Nephron (organoid): Measurements from ENCODE around the gene KCNIP4.
A peak's percentile ranks its signal among the peaks of the same experiment; 100 is the strongest.

Experiments
- H3K27ac Mint-ChIP-seq, 3 experiments: 2 replicates each; pipeline ENCODE4 v1.8.0; 2020; ENCODE audit warnings: mixed read lengths in 3 of 3, mild to moderate bottlenecking in 2 of 3, moderate library complexity in 1 of 3
- H3K27me3 Mint-ChIP-seq: 2 replicates; pipeline ENCODE4 v1.8.0; 2021; ENCODE audit warnings: low read depth, mild to moderate bottlenecking, moderate library complexity, mixed read lengths
- H3K36me3 Mint-ChIP-seq: 2 replicates; pipeline ENCODE4 v1.8.0; 2020; ENCODE audit warnings: low read depth, mixed read lengths
- H3K4me1 Mint-ChIP-seq: 2 replicates; pipeline ENCODE4 v1.8.0; 2020; ENCODE audit warnings: mixed read lengths
- H3K4me3 Mint-ChIP-seq, 3 experiments: 2 replicates each; pipeline ENCODE4 v1.8.0; 2020; ENCODE audit warnings: mild to moderate bottlenecking in 3 of 3, mixed read lengths in 3 of 3, moderate library complexity in 2 of 3
- H3K9me3 Mint-ChIP-seq: 2 replicates; pipeline ENCODE4 v1.8.0; 2020; ENCODE audit warnings: mixed read lengths
- TF ChIP-seq, protein P1 (sequence below), 3 experiments: fragments of 200-600 bp; sonication (generic); IDR thresholded peaks; one replicate each; pipeline ENCODE4 v1.5.0; 2021; ENCODE audit warnings: antibody characterized with exemption in 3 of 3; ENCODE audit not compliant: unreplicated experiment in 3 of 3

KCNIP4 gene

DNA sequence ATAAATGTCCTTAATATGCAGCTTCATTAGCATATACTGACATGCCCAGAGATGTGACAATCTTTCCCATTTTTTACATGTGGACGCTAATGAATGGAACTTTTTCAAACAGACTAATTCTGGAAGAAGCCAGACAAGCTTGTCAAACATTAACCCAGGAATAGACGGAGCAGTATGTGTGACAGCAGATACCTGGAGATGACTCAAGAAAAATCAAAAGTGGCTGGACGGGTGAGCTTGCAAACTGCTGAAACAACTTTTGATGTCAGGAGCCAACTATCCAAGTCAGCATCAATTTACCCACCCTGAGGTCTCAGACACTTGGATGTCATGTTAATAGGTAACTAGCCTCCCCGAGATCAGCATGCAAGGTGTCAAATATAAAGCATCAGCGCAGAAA, 1065.3 kb downstream of the KCNIP4 start:
- no peak overlapping the region for H3K4me3 Mint-ChIP-seq
- peaks cover 11% of the 10 kb centered on the region for H3K27me3 Mint-ChIP-seq
- no peaks in the 10 kb centered on the region for H3K36me3 Mint-ChIP-seq
- TF ChIP-seq, protein P1, sequence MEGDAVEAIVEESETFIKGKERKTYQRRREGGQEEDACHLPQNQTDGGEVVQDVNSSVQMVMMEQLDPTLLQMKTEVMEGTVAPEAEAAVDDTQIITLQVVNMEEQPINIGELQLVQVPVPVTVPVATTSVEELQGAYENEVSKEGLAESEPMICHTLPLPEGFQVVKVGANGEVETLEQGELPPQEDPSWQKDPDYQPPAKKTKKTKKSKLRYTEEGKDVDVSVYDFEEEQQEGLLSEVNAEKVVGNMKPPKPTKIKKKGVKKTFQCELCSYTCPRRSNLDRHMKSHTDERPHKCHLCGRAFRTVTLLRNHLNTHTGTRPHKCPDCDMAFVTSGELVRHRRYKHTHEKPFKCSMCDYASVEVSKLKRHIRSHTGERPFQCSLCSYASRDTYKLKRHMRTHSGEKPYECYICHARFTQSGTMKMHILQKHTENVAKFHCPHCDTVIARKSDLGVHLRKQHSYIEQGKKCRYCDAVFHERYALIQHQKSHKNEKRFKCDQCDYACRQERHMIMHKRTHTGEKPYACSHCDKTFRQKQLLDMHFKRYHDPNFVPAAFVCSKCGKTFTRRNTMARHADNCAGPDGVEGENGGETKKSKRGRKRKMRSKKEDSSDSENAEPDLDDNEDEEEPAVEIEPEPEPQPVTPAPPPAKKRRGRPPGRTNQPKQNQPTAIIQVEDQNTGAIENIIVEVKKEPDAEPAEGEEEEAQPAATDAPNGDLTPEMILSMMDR (IDR thresholded peaks at IDR 0.05; ENCODE audit: unreplicated experiment in 3 of 3), result no peak
- peak overlapping the region in 1 of 3 experiments; percentile 32 for H3K27ac Mint-ChIP-seq
- no peaks in the 10 kb centered on the region for H3K4me1 Mint-ChIP-seq
- no peaks in the 10 kb centered on the region for H3K9me3 Mint-ChIP-seq

DNA sequence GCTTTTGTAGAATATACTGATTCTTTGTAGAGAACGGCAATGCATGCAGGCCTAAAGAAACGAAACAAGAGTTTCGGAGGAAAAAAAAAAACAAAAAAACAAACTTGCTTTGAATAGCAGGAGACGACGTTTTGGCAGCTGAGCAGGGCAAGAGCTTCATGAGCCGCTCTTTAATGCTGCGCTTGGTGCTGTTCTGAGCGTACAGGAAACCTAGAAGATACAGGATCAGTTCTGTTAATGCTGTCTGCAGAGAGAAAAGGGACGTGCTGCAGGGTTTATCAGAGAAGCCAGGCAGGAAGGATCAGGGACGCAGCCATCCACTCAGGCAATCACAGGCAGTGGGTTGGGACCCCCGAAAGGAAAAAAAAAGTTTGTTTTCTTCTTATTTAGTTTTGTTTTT, 1066.1 kb downstream of the KCNIP4 start:
- H3K36me3 Mint-ChIP-seq, result no peaks in the 10 kb centered on the region
- no peak overlapping the region for H3K4me3 Mint-ChIP-seq
- TF ChIP-seq, protein P1 (IDR thresholded peaks at IDR 0.05; ENCODE audit: unreplicated experiment in 3 of 3), result no peak
- no peaks in the 10 kb centered on the region for H3K9me3 Mint-ChIP-seq
- H3K4me1 Mint-ChIP-seq, result no peaks in the 10 kb centered on the region
- H3K27ac Mint-ChIP-seq, result peak overlapping the region in 1 of 3 experiments; percentile 35
- H3K27me3 Mint-ChIP-seq, result peaks cover 11% of the 10 kb centered on the region

DNA sequence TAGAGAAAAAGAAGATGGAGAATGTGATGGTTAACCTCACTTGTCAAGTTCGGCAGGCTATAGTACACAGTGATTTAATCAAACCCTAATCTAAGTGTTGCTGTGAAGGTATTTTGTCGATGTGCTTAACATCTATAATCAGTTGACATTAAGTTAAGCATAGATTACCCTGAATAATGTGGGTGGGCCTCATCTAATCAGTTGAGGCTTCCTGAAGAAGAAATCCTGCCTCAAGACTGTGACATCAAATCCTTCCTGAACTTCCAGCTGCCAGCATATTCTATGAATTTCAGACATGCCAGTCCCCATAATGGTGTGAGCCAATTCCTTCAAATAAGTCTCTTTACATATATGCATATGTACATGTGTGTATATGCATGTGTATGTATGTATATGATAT, 1066.9 kb downstream of the KCNIP4 start:
- peaks cover 11% of the 10 kb centered on the region for H3K27me3 Mint-ChIP-seq
- H3K4me3 Mint-ChIP-seq, result no peak overlapping the region
- H3K36me3 Mint-ChIP-seq, result no peaks in the 10 kb centered on the region
- H3K27ac Mint-ChIP-seq, result no peak overlapping the region
- no peaks in the 10 kb centered on the region for H3K4me1 Mint-ChIP-seq
- TF ChIP-seq, protein P1 (IDR thresholded peaks at IDR 0.05; ENCODE audit: unreplicated experiment in 3 of 3), result no peak
- H3K9me3 Mint-ChIP-seq, result no peaks in the 10 kb centered on the region

DNA sequence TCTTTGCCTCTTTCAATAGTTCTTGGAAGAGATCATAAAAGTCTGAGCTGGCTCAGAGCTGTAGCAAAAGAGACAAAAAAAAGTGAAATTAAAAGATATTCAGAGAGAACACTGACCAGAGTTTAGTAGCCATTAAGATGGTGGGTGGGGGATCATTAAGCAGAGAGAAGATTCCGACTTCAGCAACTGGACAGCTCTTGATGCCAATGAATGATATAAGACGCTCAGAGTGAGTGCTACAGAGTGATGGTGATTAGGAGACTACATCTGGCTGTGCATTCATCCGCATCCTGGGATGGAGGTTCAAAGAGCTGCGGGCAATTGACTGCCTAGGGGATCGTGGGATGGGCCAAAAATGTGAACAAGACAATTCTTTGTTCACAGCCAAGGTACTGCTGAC, 1069.8 kb downstream of the KCNIP4 start:
- Mint-ChIP-seq H3K27ac (no peak overlapping the region), H3K9me3 (no peaks in the 10 kb centered on the region), H3K27me3 (peaks cover 4% of the 10 kb centered on the region), H3K36me3 (no peaks in the 10 kb centered on the region), H3K4me1 (no peaks in the 10 kb centered on the region), H3K4me3 (no peak overlapping the region)
- TF ChIP-seq, protein P1 (IDR thresholded peaks at IDR 0.05; ENCODE audit: unreplicated experiment in 3 of 3), result no peak

DNA sequence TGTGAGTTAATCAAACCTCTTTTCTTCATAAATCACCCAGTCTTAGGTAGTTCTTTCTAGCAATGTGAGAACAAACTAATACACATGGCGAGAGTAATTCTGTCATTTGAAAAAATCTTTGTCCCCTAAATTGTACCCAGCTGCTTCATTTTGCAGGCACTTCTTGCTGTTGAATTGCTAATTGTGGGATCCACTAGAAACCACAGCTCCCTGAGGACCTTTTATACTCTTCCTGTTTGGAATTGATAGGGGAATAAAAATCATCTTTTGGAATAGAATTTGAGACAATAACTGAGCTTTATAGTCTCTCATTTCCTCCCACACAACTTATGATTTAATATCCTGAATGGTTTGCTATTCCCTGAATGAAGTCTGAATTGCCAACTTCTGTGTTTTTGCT, 1078.1 kb downstream of the KCNIP4 start:
- H3K36me3 Mint-ChIP-seq, result no peaks in the 10 kb centered on the region
- H3K27me3 Mint-ChIP-seq, result no peaks in the 10 kb centered on the region
- no peak overlapping the region for H3K4me3 Mint-ChIP-seq
- TF ChIP-seq, protein P1 (IDR thresholded peaks at IDR 0.05; ENCODE audit: unreplicated experiment in 3 of 3), result no peak
- no peaks in the 10 kb centered on the region for H3K4me1 Mint-ChIP-seq
- H3K9me3 Mint-ChIP-seq, result no peaks in the 10 kb centered on the region
- H3K27ac Mint-ChIP-seq, result no peak overlapping the region

DNA sequence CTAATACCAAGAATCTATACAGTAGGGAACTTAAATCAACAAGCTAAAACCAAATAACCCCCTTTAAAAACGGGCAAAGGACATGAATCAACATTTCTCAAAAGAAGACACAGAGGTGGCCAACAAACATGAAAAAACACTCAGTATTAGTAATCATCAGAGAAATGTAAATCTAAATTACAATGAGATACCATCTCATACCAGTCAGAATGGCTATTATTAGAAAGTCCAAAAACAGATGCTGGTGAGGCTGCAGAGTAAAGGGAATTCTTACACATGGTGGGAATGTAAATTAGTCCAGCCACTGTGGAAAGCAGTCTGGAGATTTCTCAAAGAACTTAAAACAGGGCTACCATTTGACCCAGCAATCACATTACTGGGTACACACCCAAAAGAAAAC, 1080.5 kb downstream of the KCNIP4 start:
- Mint-ChIP-seq H3K27ac (no peak overlapping the region), H3K36me3 (no peaks in the 10 kb centered on the region), H3K27me3 (no peaks in the 10 kb centered on the region), H3K9me3 (no peaks in the 10 kb centered on the region), H3K4me3 (no peak overlapping the region), H3K4me1 (no peaks in the 10 kb centered on the region)
- TF ChIP-seq, protein P1 (IDR thresholded peaks at IDR 0.05; ENCODE audit: unreplicated experiment in 3 of 3), result no peak
